ENCODE results near the gene DPP6. TPM values are rescaled to one million over a fixed set of nuclear protein-coding genes. Genes with fewer than 3 reads are reported as not detected.

Gene DPP6
- total and polyA plus RNA-seq, 2 of the 8 experiments (the other 6 are each of a cell fraction or from before 2014, with no cell fraction given): 4.7 to 6.8 TPM

DNA sequence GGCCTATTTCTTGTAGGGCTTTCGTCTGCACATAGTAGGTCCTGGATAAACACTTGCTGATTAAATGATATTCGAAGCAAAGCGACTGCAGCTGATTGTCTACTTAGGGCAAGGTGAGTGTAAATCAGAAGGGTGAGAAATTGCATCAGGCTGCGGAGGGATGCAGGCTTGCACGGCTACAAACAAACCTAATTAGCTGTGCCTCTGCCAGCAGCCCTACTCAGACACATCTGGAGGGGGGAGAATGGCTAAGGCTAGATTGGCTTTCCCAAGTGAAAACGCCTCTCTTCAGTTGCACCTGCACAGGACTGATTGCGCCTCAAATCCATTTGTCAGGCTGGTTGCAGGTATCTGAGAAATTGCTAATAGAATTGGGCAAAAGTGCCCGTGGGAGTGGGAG, 247.5 kb downstream of the DPP6 start (continued):
- TF ChIP-seq RXRA (IDR thresholded peaks at IDR 0.05; ENCODE audit: insufficient read depth, low read depth, low read length) (no peak), ZNF274 (IDR thresholded peaks at IDR 0.05; ENCODE audit: borderline replicate concordance, extremely low read depth, low read length) (no peak)
